SK-N-SH (cell line): ENCODE data around the gene ARHGAP42. TPM values are rescaled to one million over a fixed set of nuclear protein-coding genes. Genes with fewer than 3 reads are reported as not detected.

Source experiments
- CTCF ChIA-PET: fragments of 300-600, 350-600 bp; formaldehyde crosslinking; extraction: SDS; loops from one replicate; lab custom pipeline; 2021; lab: Yijun Ruan, JAX
- POLR2A ChIA-PET: fragments of 350-600 bp; sonication (Branson Sonifier 250); formaldehyde crosslinking; extraction: SDS; loops from one replicate; lab custom pipeline; 2020; ENCODE audit warnings: antibody characterized with exemption, inconsistent platforms; lab: Yijun Ruan, JAX
- DNase-seq: peaks from one replicate; pipeline ENCODE4 v3.0.0; 2012
- H2AFZ ChIP-seq: fragments of 200-600 bp; sonication (generic); 2 replicates; pipeline ENCODE4 v1.8.1; 2016; ENCODE audit warnings: antibody characterized with exemption, mild to moderate bottlenecking, low read depth
- H3F3A ChIP-seq: fragments of 200-600 bp; sonication (generic); replicated peaks from 2 replicates; pipeline ENCODE3; 2016; ENCODE audit warnings: antibody characterized with exemption, mild to moderate bottlenecking; ENCODE audit not compliant: insufficient read depth
- H3K27ac ChIP-seq, 2 experiments: fragments of 200-500 bp in 1 of 2; fragments of 200-600 bp in 1 of 2; sonication (Bioruptor generic) in 1 of 2; sonication (generic), shearing (Covaris generic) in 1 of 2; 2 replicates each; pipeline versions ENCODE4 v1.5.1 to v1.6.1; 2014 to 2016; ENCODE audit warnings: low read depth in 2 of 2, inconsistent platforms in 1 of 2, low read length in 1 of 2, mild to moderate bottlenecking in 1 of 2, mixed read lengths in 1 of 2
- H3K27me3 ChIP-seq: fragments of 200-600 bp; sonication (generic), shearing (Covaris generic); 2 replicates; pipeline ENCODE4 v1.6.1; 2016; ENCODE audit warnings: mixed run types; ENCODE audit not compliant: insufficient read depth
- H3K36me3 ChIP-seq, 2 experiments: fragments of 200-500 bp in 1 of 2; fragments of 200-600 bp in 1 of 2; sonication (Bioruptor generic) in 1 of 2; sonication (generic) in 1 of 2; replicated peaks in 1 of 2; 2 replicates each; pipeline versions ENCODE3 to v1.5.1; 2014 to 2016; ENCODE audit warnings: low read length in 1 of 2, mild to moderate bottlenecking in 1 of 2; ENCODE audit not compliant: insufficient read depth in 2 of 2, control insufficient read depth in 1 of 2
- H3K4me1 ChIP-seq, 2 experiments: fragments of 200-500 bp in 1 of 2; fragments of 200-600 bp in 1 of 2; sonication (Bioruptor generic) in 1 of 2; sonication (generic), shearing (Covaris generic) in 1 of 2; 2 replicates each; pipeline versions ENCODE4 v1.5.1 to v1.6.1; 2014 to 2016; ENCODE audit warnings: low read depth in 1 of 2, low read length in 1 of 2, mixed run types in 1 of 2; ENCODE audit not compliant: insufficient read depth in 2 of 2, control insufficient read depth in 1 of 2
- H3K4me2 ChIP-seq: fragments of 200-600 bp; sonication (generic), shearing (Covaris generic); 2 replicates; pipeline ENCODE4 v1.6.1; 2017; ENCODE audit warnings: mixed run types
- H3K4me3 ChIP-seq, 2 experiments: fragments of 200-500 bp in 1 of 2; fragments of 200-600 bp in 1 of 2; sonication (Bioruptor generic) in 1 of 2; sonication (generic), shearing (Covaris generic) in 1 of 2; 2 replicates each; pipeline versions ENCODE4 v1.5.1 to v1.8.1; 2014 to 2016; ENCODE audit warnings: low read depth in 2 of 2, inconsistent platforms in 1 of 2, low read length in 1 of 2, mild to moderate bottlenecking in 1 of 2, mixed read lengths in 1 of 2, moderate library complexity in 1 of 2
- H3K79me2 ChIP-seq: fragments of 200-600 bp; sonication (generic); 2 replicates; pipeline ENCODE4 v1.8.1; 2017; ENCODE audit warnings: mild to moderate bottlenecking; ENCODE audit not compliant: insufficient read depth
- H3K9ac ChIP-seq: fragments of 200-600 bp; sonication (generic); 2 replicates; pipeline ENCODE4 v1.6.1; 2017; ENCODE audit warnings: mixed run types
- H3K9me2 ChIP-seq: fragments of 200-600 bp; sonication (generic); 2 replicates; pipeline ENCODE4 v1.6.1; 2017; ENCODE audit warnings: mixed run types
- H3K9me3 ChIP-seq: fragments of 200-600 bp; sonication (generic); 2 replicates; pipeline ENCODE4 v1.6.1; 2017; ENCODE audit warnings: mixed run types, mild to moderate bottlenecking, moderate library complexity
- H4K20me1 ChIP-seq: fragments of 200-600 bp; sonication (generic); 2 replicates; pipeline ENCODE4 v1.6.1; 2017; ENCODE audit warnings: mild to moderate bottlenecking, mixed run types; ENCODE audit not compliant: insufficient read depth
- CHD2 ChIP-seq: fragments of 150-350 bp; IDR thresholded peaks from 2 replicates; pipeline ENCODE4 v1.6.1; 2018; ENCODE audit warnings: low read length; ENCODE audit not compliant: partially characterized antibody
- FOSL2 ChIP-seq: IDR thresholded peaks from 2 replicates; pipeline ENCODE4 v1.4.0; 2012; ENCODE audit warnings: low read depth, mild to moderate bottlenecking, moderate library complexity, borderline replicate concordance
- FOXJ3 ChIP-seq: sonication (generic); formaldehyde crosslinking; IDR thresholded peaks from 2 replicates; pipeline ENCODE4 v1.5.1; 2020; ENCODE audit warnings: mild to moderate bottlenecking, missing genetic modification reagents
- GATA2 ChIP-seq: sonication (generic); formaldehyde crosslinking; IDR thresholded peaks from 2 replicates; pipeline ENCODE4 v1.5.0; 2020; ENCODE audit warnings: mild to moderate bottlenecking, missing genetic modification reagents
- JUND ChIP-seq: IDR thresholded peaks from 2 replicates; pipeline ENCODE4 v1.4.0; 2012
- NRF1 ChIP-seq: IDR thresholded peaks from 2 replicates; pipeline ENCODE4 v1.6.1; 2012; ENCODE audit warnings: low read depth, mild to moderate bottlenecking, low read length
- POLR2AphosphoS5 ChIP-seq: IDR thresholded peaks from 2 replicates; pipeline ENCODE4 v1.6.1; 2012; ENCODE audit warnings: low read depth, low read length
- RAD21 ChIP-seq: IDR thresholded peaks from 2 replicates; pipeline ENCODE4 v1.6.1; 2012; ENCODE audit warnings: mild to moderate bottlenecking, low read length
- RCOR1 ChIP-seq: fragments of 150-350 bp; IDR thresholded peaks from 2 replicates; pipeline ENCODE4 v1.6.1; 2017; ENCODE audit warnings: antibody characterized with exemption, low read length
- RXRA ChIP-seq: IDR thresholded peaks from 2 replicates; pipeline ENCODE4 v1.4.0; 2012; ENCODE audit warnings: low read depth, mild to moderate bottlenecking, borderline replicate concordance
- SIN3A ChIP-seq: IDR thresholded peaks from 2 replicates; pipeline ENCODE4 v1.6.1; 2012; ENCODE audit warnings: low read depth, mild to moderate bottlenecking, low read length, moderate library complexity, borderline replicate concordance
- SMC3 ChIP-seq: IDR thresholded peaks from 2 replicates; pipeline ENCODE4 v1.6.1; 2012; ENCODE audit warnings: low read depth, low read length, improper control_type of control experiment
- TAF1 ChIP-seq: IDR thresholded peaks from 2 replicates; pipeline ENCODE4 v1.6.1; 2012; ENCODE audit warnings: low read depth, mild to moderate bottlenecking, low read length, moderate library complexity, borderline replicate concordance
- TCF12 ChIP-seq: IDR thresholded peaks from 2 replicates; pipeline ENCODE4 v1.4.0; 2012
- WGBS: methylation state at CpG from one replicate; pipeline ENCODE4 v1.1.6; 2017; ENCODE audit warnings: low lambda C conversion rate; 5-methylcytosine and 5-hydroxymethylcytosine counted together
- polyA plus RNA-seq, 3 experiments: library from polyadenylated mRNA; depleted of rRNA; stranded (reverse); fragments of >200 nt; gene quantifications; 2 replicates each; pipeline ENCODE4 v1.2.3, GENCODE V29; 2012
- TF ChIP-seq, protein P1 (sequence below): IDR thresholded peaks from 2 replicates; pipeline ENCODE4; 2012
- TF ChIP-seq, protein P2 (sequence below): fragments of 150-350 bp; IDR thresholded peaks from 2 replicates; pipeline ENCODE4 v1.6.1; 2017; ENCODE audit warnings: antibody characterized with exemption, low read length, low read depth, borderline replicate concordance
- TF ChIP-seq, protein P3 (sequence below): IDR thresholded peaks from 2 replicates; pipeline ENCODE4 v1.6.1; 2012; ENCODE audit warnings: mild to moderate bottlenecking, low read depth, low read length, moderate library complexity
- TF ChIP-seq, protein P4 (sequence below): IDR thresholded peaks from 2 replicates; pipeline ENCODE4 v1.4.0; 2012; ENCODE audit warnings: low read depth, borderline replicate concordance
- TF ChIP-seq, protein P5 (sequence below): IDR thresholded peaks from 2 replicates; pipeline ENCODE4 v1.4.0; 2012; ENCODE audit warnings: low read depth

The ARHGAP42 gene
- polyA plus RNA-seq, 1 of the 3 experiments (the other 2 are of a cell fraction) = 0.02 TPM

DNA sequence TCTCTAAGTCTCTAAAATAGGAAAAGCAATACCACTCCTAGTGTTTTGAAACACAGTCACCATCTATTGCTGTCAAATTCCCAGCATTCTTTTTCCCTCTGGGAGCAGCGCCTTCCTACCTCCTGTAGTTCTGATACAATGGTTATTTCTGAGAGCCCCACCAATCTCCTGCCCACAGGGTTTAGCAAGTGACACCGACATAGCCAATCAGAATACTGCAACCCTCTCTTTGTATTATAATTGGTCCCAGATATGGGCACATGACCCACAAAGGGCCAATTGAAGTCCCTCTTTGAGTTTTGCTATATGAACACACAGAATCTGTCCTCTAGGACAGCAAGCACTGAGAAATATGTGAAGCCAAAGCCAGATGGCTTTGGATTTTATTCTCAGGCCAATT is 16.9 kb upstream of the ARHGAP42 start:
- WGBS = 0% methylated on average over 2 of the region's 2 CpGs
- H3K4me2 ChIP-seq = no peak overlapping the region
- H3K79me2 ChIP-seq = no peaks in the 10 kb centered on the region
- H3K9me3 ChIP-seq = no peaks in the 10 kb centered on the region
- CTCF ChIA-PET = no interaction called here
- no peak overlapping the region for H3K4me3 ChIP-seq
- no peak overlapping the region for H3K9ac ChIP-seq
- no peak overlapping the region for H3K27ac ChIP-seq
- no peaks in the 10 kb centered on the region for H4K20me1 ChIP-seq
- no peaks in the 10 kb centered on the region for H3F3A ChIP-seq
- no peaks in the 10 kb centered on the region for H3K36me3 ChIP-seq
- no peak for DNase-seq
- no peak overlapping the region for H2AFZ ChIP-seq
- H3K27me3 ChIP-seq = no peaks in the 10 kb centered on the region
- no peaks in the 10 kb centered on the region for H3K9me2 ChIP-seq
- POLR2A ChIA-PET = no interaction called here
- TF ChIP-seq, protein P1, sequence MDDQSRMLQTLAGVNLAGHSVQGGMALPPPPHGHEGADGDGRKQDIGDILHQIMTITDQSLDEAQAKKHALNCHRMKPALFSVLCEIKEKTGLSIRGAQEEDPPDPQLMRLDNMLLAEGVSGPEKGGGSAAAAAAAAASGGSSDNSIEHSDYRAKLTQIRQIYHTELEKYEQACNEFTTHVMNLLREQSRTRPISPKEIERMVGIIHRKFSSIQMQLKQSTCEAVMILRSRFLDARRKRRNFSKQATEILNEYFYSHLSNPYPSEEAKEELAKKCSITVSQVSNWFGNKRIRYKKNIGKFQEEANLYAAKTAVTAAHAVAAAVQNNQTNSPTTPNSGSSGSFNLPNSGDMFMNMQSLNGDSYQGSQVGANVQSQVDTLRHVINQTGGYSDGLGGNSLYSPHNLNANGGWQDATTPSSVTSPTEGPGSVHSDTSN = no peak
- TF ChIP-seq FOSL2 = no peak
- TF ChIP-seq RXRA = no peak
- TF ChIP-seq SMC3 = no peak
- TF ChIP-seq, protein P2, sequence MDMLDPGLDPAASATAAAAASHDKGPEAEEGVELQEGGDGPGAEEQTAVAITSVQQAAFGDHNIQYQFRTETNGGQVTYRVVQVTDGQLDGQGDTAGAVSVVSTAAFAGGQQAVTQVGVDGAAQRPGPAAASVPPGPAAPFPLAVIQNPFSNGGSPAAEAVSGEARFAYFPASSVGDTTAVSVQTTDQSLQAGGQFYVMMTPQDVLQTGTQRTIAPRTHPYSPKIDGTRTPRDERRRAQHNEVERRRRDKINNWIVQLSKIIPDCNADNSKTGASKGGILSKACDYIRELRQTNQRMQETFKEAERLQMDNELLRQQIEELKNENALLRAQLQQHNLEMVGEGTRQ = no peak
- TF ChIP-seq, protein P3, sequence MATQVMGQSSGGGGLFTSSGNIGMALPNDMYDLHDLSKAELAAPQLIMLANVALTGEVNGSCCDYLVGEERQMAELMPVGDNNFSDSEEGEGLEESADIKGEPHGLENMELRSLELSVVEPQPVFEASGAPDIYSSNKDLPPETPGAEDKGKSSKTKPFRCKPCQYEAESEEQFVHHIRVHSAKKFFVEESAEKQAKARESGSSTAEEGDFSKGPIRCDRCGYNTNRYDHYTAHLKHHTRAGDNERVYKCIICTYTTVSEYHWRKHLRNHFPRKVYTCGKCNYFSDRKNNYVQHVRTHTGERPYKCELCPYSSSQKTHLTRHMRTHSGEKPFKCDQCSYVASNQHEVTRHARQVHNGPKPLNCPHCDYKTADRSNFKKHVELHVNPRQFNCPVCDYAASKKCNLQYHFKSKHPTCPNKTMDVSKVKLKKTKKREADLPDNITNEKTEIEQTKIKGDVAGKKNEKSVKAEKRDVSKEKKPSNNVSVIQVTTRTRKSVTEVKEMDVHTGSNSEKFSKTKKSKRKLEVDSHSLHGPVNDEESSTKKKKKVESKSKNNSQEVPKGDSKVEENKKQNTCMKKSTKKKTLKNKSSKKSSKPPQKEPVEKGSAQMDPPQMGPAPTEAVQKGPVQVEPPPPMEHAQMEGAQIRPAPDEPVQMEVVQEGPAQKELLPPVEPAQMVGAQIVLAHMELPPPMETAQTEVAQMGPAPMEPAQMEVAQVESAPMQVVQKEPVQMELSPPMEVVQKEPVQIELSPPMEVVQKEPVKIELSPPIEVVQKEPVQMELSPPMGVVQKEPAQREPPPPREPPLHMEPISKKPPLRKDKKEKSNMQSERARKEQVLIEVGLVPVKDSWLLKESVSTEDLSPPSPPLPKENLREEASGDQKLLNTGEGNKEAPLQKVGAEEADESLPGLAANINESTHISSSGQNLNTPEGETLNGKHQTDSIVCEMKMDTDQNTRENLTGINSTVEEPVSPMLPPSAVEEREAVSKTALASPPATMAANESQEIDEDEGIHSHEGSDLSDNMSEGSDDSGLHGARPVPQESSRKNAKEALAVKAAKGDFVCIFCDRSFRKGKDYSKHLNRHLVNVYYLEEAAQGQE = no peak
- TF ChIP-seq, protein P4, sequence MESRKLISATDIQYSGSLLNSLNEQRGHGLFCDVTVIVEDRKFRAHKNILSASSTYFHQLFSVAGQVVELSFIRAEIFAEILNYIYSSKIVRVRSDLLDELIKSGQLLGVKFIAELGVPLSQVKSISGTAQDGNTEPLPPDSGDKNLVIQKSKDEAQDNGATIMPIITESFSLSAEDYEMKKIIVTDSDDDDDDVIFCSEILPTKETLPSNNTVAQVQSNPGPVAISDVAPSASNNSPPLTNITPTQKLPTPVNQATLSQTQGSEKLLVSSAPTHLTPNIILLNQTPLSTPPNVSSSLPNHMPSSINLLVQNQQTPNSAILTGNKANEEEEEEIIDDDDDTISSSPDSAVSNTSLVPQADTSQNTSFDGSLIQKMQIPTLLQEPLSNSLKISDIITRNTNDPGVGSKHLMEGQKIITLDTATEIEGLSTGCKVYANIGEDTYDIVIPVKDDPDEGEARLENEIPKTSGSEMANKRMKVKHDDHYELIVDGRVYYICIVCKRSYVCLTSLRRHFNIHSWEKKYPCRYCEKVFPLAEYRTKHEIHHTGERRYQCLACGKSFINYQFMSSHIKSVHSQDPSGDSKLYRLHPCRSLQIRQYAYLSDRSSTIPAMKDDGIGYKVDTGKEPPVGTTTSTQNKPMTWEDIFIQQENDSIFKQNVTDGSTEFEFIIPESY = no peak
- TF ChIP-seq RAD21 = no peak
- TF ChIP-seq NRF1 = no peak
- TF ChIP-seq SIN3A = no peak
- TF ChIP-seq TAF1 = no peak
- TF ChIP-seq TCF12 = no peak
- no peak for TF ChIP-seq JUND
- TF ChIP-seq RCOR1 = no peak
- no peak for TF ChIP-seq CHD2
- TF ChIP-seq GATA2 = no peak
- TF ChIP-seq, protein P5, sequence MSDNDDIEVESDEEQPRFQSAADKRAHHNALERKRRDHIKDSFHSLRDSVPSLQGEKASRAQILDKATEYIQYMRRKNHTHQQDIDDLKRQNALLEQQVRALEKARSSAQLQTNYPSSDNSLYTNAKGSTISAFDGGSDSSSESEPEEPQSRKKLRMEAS = no peak
- TF ChIP-seq POLR2AphosphoS5 = no peak
- TF ChIP-seq FOXJ3 (CRISPR knock-in tag) = no peak
- no peaks in the 10 kb centered on the region for H3K4me1 ChIP-seq
